ENCODE data around the gene ZYX.

GRCh38 chr7:143381427-143382125 lies 431 bp downstream of the ZYX start:
- TF ChIP-seq POLR2A (IDR thresholded peaks at IDR 0.05; ENCODE audit: low read depth, low read length) = no peak
- TF ChIP-seq TAF1 (IDR thresholded peaks at IDR 0.05; ENCODE audit: borderline replicate concordance, low read depth, low read length) = no peak
- no peak for TF ChIP-seq POLR2AphosphoS5 (IDR thresholded peaks at IDR 0.05; ENCODE audit: low read depth, low read length)

Data from GM12892 (cell line).